Stimulated activated CD8-positive, alpha-beta memory T cell treated with anti-CD3 and anti-CD28 coated beads, Interleukin-7, amount 100 ng/mL, for 4 hours (primary cell): ENCODE results near the gene ASB10.

Source experiments
- DNase-seq, 2 donors: peaks; one replicate each; pipeline ENCODE4 v3.0.0-alpha.2; 2020; ENCODE audit warnings: low read depth in 2 of 2

Gene ASB10

GRCh38 chr7:151187409-151188251 is 580 bp upstream of the ASB10 start:
- no peak for DNase-seq

- no peak for DNase-seq
Observed at GRCh38 chr7:151185762-151186639, 1.0 kb downstream of the ASB10 start.

GRCh38 chr7:151181011-151181431 is 6.0 kb downstream of the ASB10 start:
- no peak for DNase-seq

- no peak for DNase-seq
Observed at GRCh38 chr7:151179946-151180345, 7.1 kb downstream of the ASB10 start.

GRCh38 chr7:151179287-151179860 is 7.7 kb downstream of the ASB10 start:
- DNase-seq: no peak

- no peak for DNase-seq
Observed at GRCh38 chr7:151178831-151179230, 8.2 kb downstream of the ASB10 start.

GRCh38 chr7:151178236-151178635 is 8.8 kb downstream of the ASB10 start:
- DNase-seq: no peak

GRCh38 chr7:151177310-151177709 is 9.7 kb downstream of the ASB10 start:
- DNase-seq: no peak

GRCh38 chr7:151176401-151176800 is 10.6 kb downstream of the ASB10 start:
- DNase-seq: no peak

- DNase-seq: no peak
Observed at GRCh38 chr7:151175793-151176311, 11.2 kb downstream of the ASB10 start.

GRCh38 chr7:151175047-151175792 is 11.8 kb downstream of the ASB10 start:
- DNase-seq: no peak

- no peak for DNase-seq
Observed at GRCh38 chr7:151174246-151175046, 12.6 kb downstream of the ASB10 start.

GRCh38 chr7:151173386-151174245 is 13.4 kb downstream of the ASB10 start:
- no peak for DNase-seq

GRCh38 chr7:151172273-151173141 is 14.5 kb downstream of the ASB10 start:
- peak; percentile 45 to 61 for DNase-seq

- DNase-seq: no peak
Observed at GRCh38 chr7:151168787-151169162, 18.3 kb downstream of the ASB10 start.

GRCh38 chr7:151168003-151168786 is 18.9 kb downstream of the ASB10 start:
- peak; percentile 3 to 36 for DNase-seq

GRCh38 chr7:151167197-151167961 is 19.7 kb downstream of the ASB10 start, which contains the start of gene GBX1:
Gene GBX1, minus strand, starts transcription at chr7:151167694. Its CDS starts 146 bp downstream, at chr7:151167548.
- DNase-seq: no peak
